Caco-2 (cell line): ENCODE results near the gene LSM14A. TPM values are rescaled to one million over a fixed set of nuclear protein-coding genes. Genes with fewer than 3 reads are reported as not detected.

Experiments used
- BruUV-seq: library from RNA; stranded (reverse); fragments of 400-500 nt; replicated peaks from 2 replicates; lab custom pipeline; 2021; lab: Mats Ljungman, UMichigan
- CTCF ChIA-PET: fragments of 300-600 bp; sonication (Branson Sonifier 250); formaldehyde crosslinking; loops from one replicate; lab custom pipeline; 2022; ENCODE audit warnings: antibody characterized with exemption; lab: Charles Lee
- POLR2A ChIA-PET: fragments of 300-600 bp; sonication (Branson Sonifier 250); formaldehyde crosslinking; loops from one replicate; lab custom pipeline; 2022; ENCODE audit warnings: antibody characterized with exemption; lab: Charles Lee
- DNase-seq, 2 experiments: peaks; one replicate each; pipeline versions ENCODE4 v3.0.0 to v3.0.0-alpha.2; 2020 to 2022
- H3K27me3 ChIP-seq: replicated peaks from 2 replicates; pipeline ENCODE4 v1.6.0; 2011; ENCODE audit warnings: low read length; ENCODE audit not compliant: control insufficient read depth, insufficient read depth
- H3K36me3 ChIP-seq: 2 replicates; pipeline ENCODE4 v1.5.1; 2011; ENCODE audit warnings: low read length; ENCODE audit not compliant: control insufficient read depth, insufficient read depth
- H3K4me1 ChIP-seq: fragments of 250-450 bp; sonication (Bioruptor Pico); 2 replicates; pipeline ENCODE4 v1.5.1; 2020; ENCODE audit warnings: mild to moderate bottlenecking
- H3K4me3 ChIP-seq: 2 replicates; pipeline ENCODE4 v1.5.1; 2011; ENCODE audit warnings: low read depth, mild to moderate bottlenecking, control low read depth, low read length
- H3K9me3 ChIP-seq: fragments of 250-450 bp; sonication (Bioruptor Pico); 2 replicates; pipeline ENCODE4 v1.5.1; 2020; ENCODE audit warnings: mild to moderate bottlenecking, moderate library complexity
- H3K27ac Mint-ChIP-seq: one replicate; pipeline ENCODE4 v1.8.0; 2022; ENCODE audit warnings: mixed read lengths; ENCODE audit not compliant: unreplicated experiment
- H3K27me3 Mint-ChIP-seq: one replicate; pipeline ENCODE4 v1.8.0; 2022; ENCODE audit warnings: mixed read lengths; ENCODE audit not compliant: insufficient read depth, unreplicated experiment
- H3K36me3 Mint-ChIP-seq: one replicate; pipeline ENCODE4 v1.8.0; 2022; ENCODE audit warnings: mild to moderate bottlenecking, mixed read lengths; ENCODE audit not compliant: insufficient read depth, unreplicated experiment
- H3K4me1 Mint-ChIP-seq: one replicate; pipeline ENCODE4 v1.8.0; 2022; ENCODE audit warnings: low read depth, mixed read lengths; ENCODE audit not compliant: unreplicated experiment
- H3K4me3 Mint-ChIP-seq: one replicate; pipeline ENCODE4 v1.8.0; 2022; ENCODE audit warnings: mild to moderate bottlenecking, moderate library complexity, mixed read lengths; ENCODE audit not compliant: unreplicated experiment
- H3K9me3 Mint-ChIP-seq: one replicate; pipeline ENCODE4 v1.8.0; 2022; ENCODE audit warnings: mixed read lengths; ENCODE audit not compliant: unreplicated experiment
- CTCF ChIP-seq, 2 experiments: fragments of 200-600 bp in 1 of 2; IDR thresholded peaks; 1 replicate in 1 of 2; 2 replicates in 1 of 2; pipeline versions ENCODE4 v1.5.1 to v1.8.0; 2011 to 2022; ENCODE audit warnings: antibody characterized with exemption in 1 of 2, control low read depth in 1 of 2, inconsistent platforms in 1 of 2, low read depth in 1 of 2, low read length in 1 of 2, mild to moderate bottlenecking in 1 of 2, moderate library complexity in 1 of 2; ENCODE audit not compliant: insufficient read depth in 1 of 2, severe bottlenecking in 1 of 2, unreplicated experiment in 1 of 2
- intact Hi-C: fragments of 100-400 bp; cut with micrococcal nuclease; formaldehyde crosslinking; loops from one replicate; pipeline ENCODE4 v1.10.0; 2022; ENCODE audit not compliant: unreplicated experiment
- total RNA-seq: library from RNA; stranded (reverse); gene quantifications from 2 replicates; pipeline ENCODE4 v1.2.3, GENCODE V29; 2022

LSM14A gene
- total RNA-seq, 1 experiment from 2014 or later = 233 TPM

GRCh38 chr19:34229721-34230120 lies 57.4 kb downstream of the LSM14A start:
- no peak for DNase-seq
- no peak overlapping the region for H3K4me3 Mint-ChIP-seq
- H3K4me1 Mint-ChIP-seq = no peaks in the 10 kb centered on the region
- POLR2A ChIA-PET = no interaction called here
- no peak for TF ChIP-seq CTCF (IDR thresholded peaks at IDR 0.05; ENCODE audit: insufficient read depth in 1 of 2, low read depth in 1 of 2, low read length in 1 of 2, severe bottlenecking in 1 of 2, unreplicated experiment in 1 of 2)
- Histone ChIP-seq H3K4me3 (no peak overlapping the region), H3K4me1 (no peaks in the 10 kb centered on the region), H3K9me3 (no peaks in the 10 kb centered on the region), H3K27me3 (no peaks in the 10 kb centered on the region), H3K36me3 (peaks cover 1% of the 10 kb centered on the region; the same call in 1 of the 2 replicates)
- peaks cover 91% of the 10 kb centered on the region for H3K36me3 Mint-ChIP-seq
- no peaks in the 10 kb centered on the region for H3K9me3 Mint-ChIP-seq
- CTCF ChIA-PET = no interaction called here
- H3K27me3 Mint-ChIP-seq = no peaks in the 10 kb centered on the region
- no TSS peak for BruUV-seq
- intact Hi-C loops = no loop called here
- no peak overlapping the region for H3K27ac Mint-ChIP-seq

GRCh38 chr19:34230820-34231219 lies 58.5 kb downstream of the LSM14A start:
- TF ChIP-seq CTCF (IDR thresholded peaks at IDR 0.05; ENCODE audit: insufficient read depth in 1 of 2, low read depth in 1 of 2, low read length in 1 of 2, severe bottlenecking in 1 of 2, unreplicated experiment in 1 of 2) = no peak
- no peak for DNase-seq
- Histone ChIP-seq H3K4me3 (no peak overlapping the region), H3K4me1 (no peaks in the 10 kb centered on the region), H3K27me3 (no peaks in the 10 kb centered on the region), H3K36me3 (peaks cover 1% of the 10 kb centered on the region; the same call in 1 of the 2 replicates), H3K9me3 (no peaks in the 10 kb centered on the region)
- BruUV-seq = no TSS peak
- ChIA-PET CTCF (no interaction called here), POLR2A (no interaction called here)
- Mint-ChIP-seq H3K27me3 (no peaks in the 10 kb centered on the region), H3K4me3 (no peak overlapping the region), H3K36me3 (peaks cover 85% of the 10 kb centered on the region), H3K4me1 (peaks cover under 1% of the 10 kb centered on the region), H3K27ac (no peak overlapping the region), H3K9me3 (no peaks in the 10 kb centered on the region)
- intact Hi-C loops = no loop called here

GRCh38 chr19:34231439-34231838 lies 59.1 kb downstream of the LSM14A start:
- ChIA-PET POLR2A (no interaction called here), CTCF (interaction anchor here (0.7 kb wide), 1 partner anchor 37 kb away, joined by 11 read pairs; no protein-coding TSS in a partner anchor)
- H3K27ac Mint-ChIP-seq = no peak overlapping the region
- H3K4me1 Mint-ChIP-seq = peaks cover 7% of the 10 kb centered on the region
- TF ChIP-seq CTCF (IDR thresholded peaks at IDR 0.05; ENCODE audit: insufficient read depth in 1 of 2, low read depth in 1 of 2, low read length in 1 of 2, severe bottlenecking in 1 of 2, unreplicated experiment in 1 of 2) = no peak
- Histone ChIP-seq H3K36me3 (peaks cover 1% of the 10 kb centered on the region; the same call in 1 of the 2 replicates), H3K4me3 (no peak overlapping the region), H3K9me3 (no peaks in the 10 kb centered on the region), H3K4me1 (no peaks in the 10 kb centered on the region), H3K27me3 (no peaks in the 10 kb centered on the region)
- H3K36me3 Mint-ChIP-seq = peaks cover 85% of the 10 kb centered on the region
- BruUV-seq = no TSS peak
- intact Hi-C loops = no loop called here
- no peaks in the 10 kb centered on the region for H3K9me3 Mint-ChIP-seq
- H3K27me3 Mint-ChIP-seq = no peaks in the 10 kb centered on the region
- DNase-seq = no peak
- H3K4me3 Mint-ChIP-seq = no peak overlapping the region
